GM12865 (cell line): ENCODE measurements around the gene TSPAN14.

ENCODE experiments used
- DNase-seq: peaks from one replicate; pipeline ENCODE4 v3.0.0; 2010; ENCODE audit warnings: low read depth
- H3K4me3 ChIP-seq: 2 replicates; pipeline ENCODE4 v1.5.1; 2011; ENCODE audit warnings: mild to moderate bottlenecking, low read depth, low read length, control low read depth
- TF ChIP-seq, protein P1 (sequence below): IDR thresholded peaks from 2 replicates; pipeline ENCODE4 v1.5.1; 2011; ENCODE audit warnings: low read length, control low read depth, low read depth, inconsistent platforms; ENCODE audit not compliant: insufficient read depth; ENCODE audit errors: missing control alignments

Gene TSPAN14

GRCh38 chr10:80463868-80464267 is 9.8 kb downstream of the TSPAN14 start:
- DNase-seq, result no peak
- TF ChIP-seq, protein P1, sequence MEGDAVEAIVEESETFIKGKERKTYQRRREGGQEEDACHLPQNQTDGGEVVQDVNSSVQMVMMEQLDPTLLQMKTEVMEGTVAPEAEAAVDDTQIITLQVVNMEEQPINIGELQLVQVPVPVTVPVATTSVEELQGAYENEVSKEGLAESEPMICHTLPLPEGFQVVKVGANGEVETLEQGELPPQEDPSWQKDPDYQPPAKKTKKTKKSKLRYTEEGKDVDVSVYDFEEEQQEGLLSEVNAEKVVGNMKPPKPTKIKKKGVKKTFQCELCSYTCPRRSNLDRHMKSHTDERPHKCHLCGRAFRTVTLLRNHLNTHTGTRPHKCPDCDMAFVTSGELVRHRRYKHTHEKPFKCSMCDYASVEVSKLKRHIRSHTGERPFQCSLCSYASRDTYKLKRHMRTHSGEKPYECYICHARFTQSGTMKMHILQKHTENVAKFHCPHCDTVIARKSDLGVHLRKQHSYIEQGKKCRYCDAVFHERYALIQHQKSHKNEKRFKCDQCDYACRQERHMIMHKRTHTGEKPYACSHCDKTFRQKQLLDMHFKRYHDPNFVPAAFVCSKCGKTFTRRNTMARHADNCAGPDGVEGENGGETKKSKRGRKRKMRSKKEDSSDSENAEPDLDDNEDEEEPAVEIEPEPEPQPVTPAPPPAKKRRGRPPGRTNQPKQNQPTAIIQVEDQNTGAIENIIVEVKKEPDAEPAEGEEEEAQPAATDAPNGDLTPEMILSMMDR, result no peak
- no peak overlapping the region for H3K4me3 ChIP-seq

DNA sequence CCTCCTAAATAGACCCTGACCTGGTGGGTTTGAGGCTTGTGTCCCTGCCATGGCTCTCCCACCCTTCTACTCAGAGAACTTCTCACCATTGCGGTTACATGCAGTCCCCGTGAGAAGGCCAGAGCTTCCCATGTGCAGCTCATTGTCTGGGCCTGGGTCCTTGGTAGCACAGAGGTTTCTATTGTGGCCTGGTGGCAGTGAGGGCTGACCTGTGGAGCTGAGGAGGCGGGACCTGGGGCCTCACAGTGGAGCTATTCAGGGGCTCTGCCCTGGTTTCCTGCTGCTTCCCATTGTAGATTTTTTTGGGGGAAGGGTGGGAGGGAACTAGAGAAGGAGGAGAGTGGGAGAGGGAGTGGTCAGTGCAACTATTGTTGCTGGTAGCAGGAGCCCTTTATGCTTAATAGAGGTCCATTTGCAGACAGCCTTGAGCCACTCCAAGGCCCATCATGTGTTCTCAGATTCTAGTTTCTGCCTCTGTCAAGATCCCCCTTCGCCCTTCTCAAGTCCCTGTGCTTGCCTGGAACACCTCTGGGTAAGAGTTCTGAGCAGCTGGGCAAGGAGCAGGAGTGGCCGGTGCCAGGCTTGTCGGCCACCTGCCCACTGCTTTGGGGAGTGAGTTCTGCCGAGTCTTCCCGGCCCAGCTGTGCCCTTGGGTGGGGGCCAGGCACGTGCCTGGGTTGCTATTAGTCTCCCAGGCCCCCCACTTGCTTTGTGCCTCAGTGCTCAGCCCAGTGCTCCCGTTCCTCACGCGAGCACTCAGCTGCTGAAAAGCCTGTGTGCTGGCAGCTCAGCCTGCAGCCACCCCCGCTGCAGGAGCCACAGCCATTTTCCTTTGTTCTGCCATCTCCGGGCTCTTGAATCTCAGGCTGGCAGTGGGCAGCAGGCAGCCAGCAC is 10.7 kb downstream of the TSPAN14 start:
- DNase-seq, result no peak
- TF ChIP-seq, protein P1, result no peak
- no peak overlapping the region for H3K4me3 ChIP-seq

DNA sequence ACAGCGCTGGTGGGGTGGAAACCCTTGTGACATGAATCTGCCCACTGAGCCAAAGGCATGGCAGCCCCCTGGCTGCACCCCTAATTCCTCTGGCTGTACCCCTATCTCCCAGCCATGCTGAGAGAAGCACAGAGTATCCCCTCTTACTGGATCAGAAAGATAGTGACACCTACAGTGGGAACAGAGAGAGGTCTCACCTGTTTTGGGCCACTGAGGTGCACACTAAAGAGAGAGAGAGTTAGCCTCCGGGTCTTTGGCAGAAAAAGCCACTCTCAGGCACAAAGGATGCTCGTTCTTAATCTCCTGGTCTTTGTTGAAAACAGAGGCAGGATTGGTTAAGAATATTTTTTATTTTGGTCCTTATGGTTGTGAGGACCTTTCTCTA is 11.3 kb downstream of the TSPAN14 start:
- no peak for DNase-seq
- no peak overlapping the region for H3K4me3 ChIP-seq
- TF ChIP-seq, protein P1, result no peak

DNA sequence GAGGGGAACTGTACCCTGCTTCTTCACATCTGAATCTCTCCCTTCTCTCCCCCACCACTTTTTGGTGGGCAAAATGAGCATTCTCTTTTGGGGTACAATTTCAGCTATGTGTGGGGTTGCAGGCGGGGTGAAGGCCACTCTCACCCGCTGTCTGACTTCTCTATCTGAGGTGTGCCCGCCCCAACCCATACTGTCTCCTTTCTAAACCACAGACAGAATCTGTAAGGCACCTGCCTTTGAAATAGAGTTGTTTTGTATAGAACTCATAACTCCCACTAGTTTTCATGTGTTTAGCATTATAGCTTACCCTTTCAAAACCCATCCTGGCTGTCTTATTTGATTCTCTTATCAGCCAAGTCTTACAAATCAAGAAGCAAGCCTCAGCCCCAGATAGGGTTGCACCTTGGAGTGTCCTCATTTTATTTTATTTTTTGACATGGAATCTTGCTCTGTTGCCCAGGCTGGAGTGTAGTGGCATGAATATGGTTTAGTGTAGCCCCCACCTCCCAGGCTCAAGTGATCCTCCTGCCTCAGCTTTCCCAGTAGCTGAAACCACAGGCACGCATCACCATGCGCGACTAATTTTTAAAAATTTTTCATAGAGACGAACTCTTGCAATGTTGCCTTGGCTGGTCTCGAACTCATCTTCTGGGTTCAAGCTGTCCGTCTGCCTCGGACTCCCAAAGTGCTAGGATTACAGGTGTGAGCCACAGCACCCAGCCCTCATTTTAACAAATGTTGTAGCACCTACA is 11.9 kb downstream of the TSPAN14 start:
- DNase-seq, result peak; percentile 31
- no peak overlapping the region for H3K4me3 ChIP-seq
- TF ChIP-seq, protein P1, result no peak

GRCh38 chr10:80466724-80467326 is 12.7 kb downstream of the TSPAN14 start:
- H3K4me3 ChIP-seq, result no peak overlapping the region
- DNase-seq, result no peak
- TF ChIP-seq, protein P1, result no peak

DNA sequence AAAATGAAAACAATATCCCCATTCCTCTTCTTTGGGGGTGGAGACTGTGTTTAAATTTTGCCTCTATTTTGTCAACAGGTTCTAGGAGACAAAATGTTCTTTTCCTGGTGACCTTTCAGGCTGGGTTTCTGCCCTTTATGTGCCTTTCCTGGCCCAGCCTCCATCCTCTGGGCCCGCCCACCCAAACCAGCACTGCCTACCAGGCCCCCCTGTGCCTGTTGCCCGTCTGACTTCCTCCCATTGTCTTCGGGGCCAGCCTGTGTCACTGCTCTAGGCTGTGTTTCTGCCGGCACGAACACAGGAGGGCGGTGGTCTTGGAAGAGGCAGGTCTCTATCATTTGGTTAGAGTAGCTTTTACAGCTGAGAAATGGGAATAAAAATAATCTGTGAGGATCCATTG is 13.9 kb downstream of the TSPAN14 start:
- DNase-seq, result no peak
- TF ChIP-seq, protein P1, result no peak
- no peak overlapping the region for H3K4me3 ChIP-seq
